PC-3 (cell line): Measurements from ENCODE around the gene ITSN1. TPM values are rescaled to one million over a fixed set of nuclear protein-coding genes. Genes with fewer than 3 reads are reported as not detected.

ENCODE experiments used
- ATAC-seq: fragments of 200-7000 bp; cut with Tn5 transposase; 2 replicates; pipeline ENCODE4 v1.9.1; 2020; ENCODE audit warnings: mild to moderate bottlenecking, moderate library complexity
- BruUV-seq: library from RNA; stranded (reverse); fragments of 400-500 nt; replicated peaks from 2 replicates; lab custom pipeline; 2021; lab: Mats Ljungman, UMichigan
- CTCF ChIA-PET: fragments of 300-600 bp; sonication (Branson Sonifier 250); formaldehyde crosslinking; loops from one replicate; lab custom pipeline; 2022; ENCODE audit warnings: antibody characterized with exemption; lab: Charles Lee
- POLR2A ChIA-PET: fragments of 300-600 bp; sonication (Branson Sonifier 250); formaldehyde crosslinking; loops from one replicate; lab custom pipeline; 2022; ENCODE audit warnings: antibody characterized with exemption; ENCODE audit not compliant: unreplicated experiment; lab: Charles Lee
- DNase-seq: peaks from one replicate; pipeline ENCODE4 v3.0.0-alpha.2; 2015
- H2AFZ ChIP-seq: fragments of 300-600 bp; sonication (generic); 2 replicates; pipeline ENCODE4 v1.6.0; 2016; ENCODE audit warnings: antibody characterized with exemption, low read length
- H3F3A ChIP-seq: fragments of 300-600 bp; sonication (generic); one replicate; pipeline ENCODE4 v1.6.0; 2017; ENCODE audit warnings: antibody characterized with exemption, low read length, control low read depth, mild to moderate bottlenecking; ENCODE audit not compliant: unreplicated experiment
- H3K27ac ChIP-seq: fragments of 300-600 bp; sonication (generic); 2 replicates; pipeline ENCODE4 v1.5.1; 2016; ENCODE audit warnings: mild to moderate bottlenecking, low read length
- H3K27me3 ChIP-seq: fragments of 300-600 bp; sonication (generic); 2 replicates; pipeline ENCODE4 v1.6.1; 2016; ENCODE audit warnings: low read length, mixed read lengths
- H3K36me3 ChIP-seq: fragments of 300-600 bp; sonication (generic); 2 replicates; pipeline ENCODE4 v1.6.1; 2016; ENCODE audit warnings: low read depth, mixed run types, low read length, mixed read lengths
- H3K4me1 ChIP-seq: fragments of 300-600 bp; sonication (generic); 2 replicates; pipeline ENCODE4 v1.5.1; 2016; ENCODE audit warnings: low read length; ENCODE audit not compliant: insufficient read depth
- H3K4me2 ChIP-seq: fragments of 300-600 bp; sonication (generic); 2 replicates; pipeline ENCODE4 v1.6.0; 2016; ENCODE audit warnings: low read length
- H3K4me3 ChIP-seq: fragments of 300-600 bp; sonication (generic); 2 replicates; pipeline ENCODE4 v1.5.1; 2016; ENCODE audit warnings: mild to moderate bottlenecking, low read length, mixed read lengths
- H3K79me2 ChIP-seq: fragments of 300-600 bp; sonication (generic); 2 replicates; pipeline ENCODE4 v1.6.1; 2017; ENCODE audit warnings: low read length, mixed read lengths
- H3K9ac ChIP-seq: fragments of 300-600 bp; sonication (generic); 2 replicates; pipeline ENCODE4 v1.6.0; 2016; ENCODE audit warnings: mild to moderate bottlenecking, low read length
- H3K9me2 ChIP-seq: fragments of 300-600 bp; sonication (generic); replicated peaks from 2 replicates; pipeline ENCODE4 v1.6.1; 2016; ENCODE audit warnings: mixed run types, low read length, mixed read lengths
- H3K9me3 ChIP-seq: fragments of 300-600 bp; sonication (generic); 2 replicates; pipeline ENCODE4 v1.6.1; 2016; ENCODE audit warnings: low read length, mixed read lengths
- H4K20me1 ChIP-seq: fragments of 300-600 bp; sonication (generic); 2 replicates; pipeline ENCODE4 v1.6.1; 2016; ENCODE audit warnings: low read length, mixed read lengths
- EZH2 ChIP-seq: fragments of 300-600 bp; sonication (generic); IDR thresholded peaks from one replicate; pipeline ENCODE4 v1.6.1; 2017; ENCODE audit warnings: antibody characterized with exemption, mild to moderate bottlenecking, low read length; ENCODE audit not compliant: unreplicated experiment
- EZH2phosphoT487 ChIP-seq: fragments of 300-600 bp; sonication (generic); IDR thresholded peaks from 2 replicates; pipeline ENCODE4 v1.6.1; 2018; ENCODE audit warnings: mild to moderate bottlenecking, antibody characterized with exemption, low read length, borderline replicate concordance
- intact Hi-C: fragments of 100-400 bp; cut with micrococcal nuclease; formaldehyde crosslinking; loops from 2 replicates; pipeline ENCODE4 v1.9.0; 2023
- total RNA-seq: library from RNA; depleted of rRNA; stranded (reverse); fragments of >200 nt; gene quantifications from 2 replicates; pipeline ENCODE4 v1.2.3, GENCODE V29; 2014
- TF ChIP-seq, protein P1 (sequence below): fragments of 300-600 bp; sonication (generic); conservative IDR thresholded peaks from 2 replicates; pipeline ENCODE4 v1.5.1; 2017; ENCODE audit warnings: antibody characterized with exemption, low read depth, mild to moderate bottlenecking, low read length

Gene ITSN1
- total RNA-seq, 1 experiment from 2014 or later, result 45.6 TPM

DNA sequence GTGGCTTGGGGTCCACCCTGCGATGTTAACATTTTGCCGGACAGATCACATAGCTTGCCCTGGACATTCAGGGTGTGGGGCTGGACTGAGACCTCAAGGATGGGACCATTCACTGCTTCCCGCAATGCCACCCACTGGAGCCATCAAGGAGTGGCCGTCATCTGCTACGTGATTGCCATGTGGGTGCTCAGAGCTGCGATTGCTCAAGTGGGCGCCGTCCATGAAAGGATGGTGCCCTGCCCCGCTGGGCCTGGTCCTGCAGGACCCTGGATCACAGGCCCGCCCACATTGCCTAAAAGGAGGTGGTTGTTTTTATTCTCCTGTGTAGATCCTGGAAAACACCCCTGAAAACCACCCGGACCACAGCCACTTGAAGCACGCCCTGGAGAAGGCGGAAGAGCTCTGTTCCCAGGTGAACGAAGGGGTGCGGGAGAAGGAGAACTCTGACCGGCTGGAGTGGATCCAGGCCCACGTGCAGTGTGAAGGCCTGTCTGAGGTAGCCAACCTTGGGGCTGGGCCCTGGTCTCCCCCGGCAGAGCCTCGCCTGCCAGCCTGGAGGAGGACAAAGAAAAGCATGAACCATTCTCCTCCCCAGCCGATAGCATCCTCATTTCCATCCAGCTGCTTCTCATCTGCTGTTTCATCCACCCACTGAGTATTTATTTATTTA, 232.9 kb downstream of the ITSN1 start:
- TF ChIP-seq, protein P1, sequence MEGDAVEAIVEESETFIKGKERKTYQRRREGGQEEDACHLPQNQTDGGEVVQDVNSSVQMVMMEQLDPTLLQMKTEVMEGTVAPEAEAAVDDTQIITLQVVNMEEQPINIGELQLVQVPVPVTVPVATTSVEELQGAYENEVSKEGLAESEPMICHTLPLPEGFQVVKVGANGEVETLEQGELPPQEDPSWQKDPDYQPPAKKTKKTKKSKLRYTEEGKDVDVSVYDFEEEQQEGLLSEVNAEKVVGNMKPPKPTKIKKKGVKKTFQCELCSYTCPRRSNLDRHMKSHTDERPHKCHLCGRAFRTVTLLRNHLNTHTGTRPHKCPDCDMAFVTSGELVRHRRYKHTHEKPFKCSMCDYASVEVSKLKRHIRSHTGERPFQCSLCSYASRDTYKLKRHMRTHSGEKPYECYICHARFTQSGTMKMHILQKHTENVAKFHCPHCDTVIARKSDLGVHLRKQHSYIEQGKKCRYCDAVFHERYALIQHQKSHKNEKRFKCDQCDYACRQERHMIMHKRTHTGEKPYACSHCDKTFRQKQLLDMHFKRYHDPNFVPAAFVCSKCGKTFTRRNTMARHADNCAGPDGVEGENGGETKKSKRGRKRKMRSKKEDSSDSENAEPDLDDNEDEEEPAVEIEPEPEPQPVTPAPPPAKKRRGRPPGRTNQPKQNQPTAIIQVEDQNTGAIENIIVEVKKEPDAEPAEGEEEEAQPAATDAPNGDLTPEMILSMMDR, result no peak
- TF ChIP-seq EZH2, result no peak
- no peak for TF ChIP-seq EZH2phosphoT487
- Histone ChIP-seq H3K4me3 (no peak overlapping the region), H4K20me1 (no peaks in the 10 kb centered on the region), H3F3A (no peaks in the 10 kb centered on the region), H2AFZ (no peak overlapping the region), H3K9ac (no peak overlapping the region), H3K9me3 (no peaks in the 10 kb centered on the region), H3K27me3 (no peaks in the 10 kb centered on the region), H3K36me3 (no peaks in the 10 kb centered on the region), H3K79me2 (no peaks in the 10 kb centered on the region), H3K27ac (no peak overlapping the region), H3K4me2 (no peak overlapping the region), H3K4me1 (no peaks in the 10 kb centered on the region), H3K9me2 (no peaks in the 10 kb centered on the region)
- intact Hi-C loops, result no loop called here
- DNase-seq (no peak), ATAC-seq (no peak)
- no TSS peak for BruUV-seq
- CTCF ChIA-PET, result interaction anchor here (0.7 kb wide), 1 partner anchor 88 kb away, joined by 3 read pairs; no protein-coding TSS in a partner anchor
- POLR2A ChIA-PET, result no interaction called here

DNA sequence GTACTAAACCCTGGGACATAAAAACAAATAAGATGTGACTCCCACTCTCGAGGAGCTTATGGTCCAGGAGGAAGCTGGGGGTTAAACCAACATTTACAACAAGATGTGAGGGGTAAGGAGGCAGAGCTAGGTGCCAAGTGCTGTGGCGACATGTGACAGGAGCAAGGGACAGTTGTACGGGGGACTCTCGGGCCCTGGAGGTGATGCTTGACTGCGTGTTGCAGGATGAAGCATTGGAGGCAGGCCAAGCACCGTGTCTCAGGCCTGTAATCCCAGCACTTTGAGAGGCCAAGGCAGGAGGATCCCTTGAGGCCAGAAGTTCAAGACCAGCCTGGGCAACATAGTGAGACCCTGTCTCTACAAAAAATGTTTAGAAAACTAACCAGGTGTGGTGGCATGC, 236.5 kb downstream of the ITSN1 start:
- no TSS peak for BruUV-seq
- no peaks in the 10 kb centered on the region for H3K27me3 ChIP-seq
- H3K4me1 ChIP-seq, result no peaks in the 10 kb centered on the region
- ATAC-seq, result no peak
- intact Hi-C loops, result no loop called here
- ChIA-PET CTCF (no interaction called here), POLR2A (no interaction called here)
- H4K20me1 ChIP-seq, result no peaks in the 10 kb centered on the region
- H3F3A ChIP-seq, result no peaks in the 10 kb centered on the region
- no peak overlapping the region for H3K4me2 ChIP-seq
- H3K4me3 ChIP-seq, result no peak overlapping the region
- H3K27ac ChIP-seq, result no peak overlapping the region
- no peaks in the 10 kb centered on the region for H3K36me3 ChIP-seq
- no peaks in the 10 kb centered on the region for H3K79me2 ChIP-seq
- DNase-seq, result no peak
- no peaks in the 10 kb centered on the region for H3K9me3 ChIP-seq
- H2AFZ ChIP-seq, result no peak overlapping the region
- H3K9ac ChIP-seq, result no peak overlapping the region
- H3K9me2 ChIP-seq, result no peaks in the 10 kb centered on the region
- TF ChIP-seq, protein P1, result no peak
- TF ChIP-seq EZH2phosphoT487 (no peak), EZH2 (no peak)

DNA sequence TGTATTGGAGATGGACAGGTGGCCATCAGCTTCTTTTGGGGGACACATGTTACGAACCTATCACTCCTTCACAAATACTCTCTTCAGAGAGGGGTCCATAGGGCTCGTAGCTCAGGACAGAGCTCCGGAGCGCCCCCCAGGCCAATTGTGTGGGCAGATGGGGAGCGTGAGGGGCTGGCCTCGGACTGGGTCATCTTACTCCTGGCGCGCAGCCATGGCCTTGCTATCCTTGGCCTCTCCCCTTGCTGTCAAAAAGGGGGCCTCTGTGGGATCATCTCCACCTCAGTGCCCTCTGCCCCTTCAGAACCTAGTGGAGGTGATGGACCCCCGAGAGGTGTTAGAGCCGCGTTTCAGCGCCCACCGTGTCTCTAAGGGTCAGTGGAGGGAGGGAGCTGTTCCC, 238.3 kb downstream of the ITSN1 start:
- H3K9ac ChIP-seq, result no peak overlapping the region
- no peak overlapping the region for H2AFZ ChIP-seq
- no TSS peak for BruUV-seq
- H3K79me2 ChIP-seq, result no peaks in the 10 kb centered on the region
- no peak overlapping the region for H3K4me2 ChIP-seq
- H3K36me3 ChIP-seq, result no peaks in the 10 kb centered on the region
- DNase-seq, result no peak
- ATAC-seq, result no peak
- H3K4me1 ChIP-seq, result no peaks in the 10 kb centered on the region
- no peaks in the 10 kb centered on the region for H3K27me3 ChIP-seq
- H3K9me2 ChIP-seq, result no peaks in the 10 kb centered on the region
- H3K9me3 ChIP-seq, result no peaks in the 10 kb centered on the region
- H3F3A ChIP-seq, result no peaks in the 10 kb centered on the region
- ChIA-PET CTCF (no interaction called here), POLR2A (no interaction called here)
- no peaks in the 10 kb centered on the region for H4K20me1 ChIP-seq
- TF ChIP-seq, protein P1, result no peak
- TF ChIP-seq EZH2 (no peak), EZH2phosphoT487 (no peak)
- no peak overlapping the region for H3K27ac ChIP-seq
- intact Hi-C loops, result no loop called here
- H3K4me3 ChIP-seq, result no peak overlapping the region
